GM12878 (cell line): Measurements from ENCODE around the gene NBPF1.
"Not testable (repeated sequence)": the region's sequence is repeated elsewhere in the genome, so short reads cannot be mapped to it uniquely, and the experiment has no call there.

Experiments used
- ATF7 ChIP-seq: fragments of 450-650 bp; IDR thresholded peaks from 2 replicates; pipeline ENCODE4 v1.6.1; 2016; ENCODE audit warnings: low read depth, mild to moderate bottlenecking
- BMI1 ChIP-seq: fragments of 450-650 bp; IDR thresholded peaks from 2 replicates; pipeline ENCODE4 v1.6.1; 2016; ENCODE audit warnings: mild to moderate bottlenecking, moderate library complexity, borderline replicate concordance
- CBX3 ChIP-seq: fragments of 200-600 bp; sonication (generic); IDR thresholded peaks from 2 replicates; pipeline ENCODE4 v1.6.1; 2016; ENCODE audit warnings: low read depth, borderline replicate concordance
- CTCF ChIP-seq, 3 experiments: IDR thresholded peaks in 2 of 3; conservative IDR thresholded peaks in 1 of 3; 2 replicates each; pipeline ENCODE4 v1.5.1; 2011; ENCODE audit warnings: low read depth in 3 of 3, low read length in 3 of 3, mild to moderate bottlenecking in 3 of 3, control low read depth in 2 of 3, moderate library complexity in 2 of 3, inconsistent platforms in 1 of 3, mixed read lengths in 1 of 3; ENCODE audit not compliant: control insufficient read depth in 2 of 3, insufficient read depth in 1 of 3; ENCODE audit errors: extremely low read depth in 1 of 3
- EP300 ChIP-seq, 2 experiments: fragments of 150-350 bp in 1 of 2; IDR thresholded peaks; 2 replicates each; pipeline ENCODE4 v1.6.1; 2011 to 2012; ENCODE audit warnings: low read depth in 2 of 2, low read length in 2 of 2, borderline replicate concordance in 1 of 2, improper control_type of control experiment in 1 of 2, inconsistent platforms in 1 of 2; ENCODE audit not compliant: control insufficient read depth in 1 of 2
- ESRRA ChIP-seq: IDR thresholded peaks from 2 replicates; pipeline ENCODE4 v1.6.1; 2012; ENCODE audit warnings: mild to moderate bottlenecking, low read length, improper control_type of control experiment
- FOS ChIP-seq: IDR thresholded peaks from 3 replicates; pipeline ENCODE4 v1.6.1; 2011; ENCODE audit warnings: borderline replicate concordance; ENCODE audit not compliant: insufficient read length; ENCODE audit errors: extremely low read depth
- GABPA ChIP-seq: IDR thresholded peaks from 2 replicates; pipeline ENCODE4 v1.6.1; 2014; ENCODE audit warnings: antibody characterized with exemption, low read depth, mild to moderate bottlenecking, inconsistent platforms
- NRF1 ChIP-seq: conservative IDR thresholded peaks from 2 replicates; pipeline ENCODE4 v1.6.1; 2011; ENCODE audit warnings: mild to moderate bottlenecking, low read depth, low read length, improper control_type of control experiment
- PBX3 ChIP-seq: IDR thresholded peaks from 2 replicates; pipeline ENCODE4 v1.6.1; 2011; ENCODE audit warnings: mild to moderate bottlenecking, low read depth, low read length, moderate library complexity; ENCODE audit not compliant: insufficient replicate concordance
- SIN3A ChIP-seq: IDR thresholded peaks from 2 replicates; pipeline ENCODE4 v1.6.1; 2012; ENCODE audit warnings: low read depth, low read length, improper control_type of control experiment
- SP1 ChIP-seq: IDR thresholded peaks from one replicate; pipeline ENCODE4 v1.6.1; 2011; ENCODE audit warnings: low read depth, low read length
- ZZZ3 ChIP-seq: IDR thresholded peaks from 2 replicates; pipeline ENCODE4 v1.6.1; 2011; ENCODE audit warnings: low read depth; ENCODE audit not compliant: control insufficient read depth, insufficient read length

- TF ChIP-seq CTCF (IDR thresholded peaks at IDR 0.05 in 2 of 3, conservative IDR thresholded peaks at IDR 0.05 in 1 of 3; ENCODE audit: control insufficient read depth in 2 of 3, extremely low read depth in 1 of 3, insufficient read depth in 1 of 3, low read depth in 3 of 3, low read length in 3 of 3); SIN3A; BMI1; SP1; ATF7; CBX3; GABPA; NRF1; FOS; ESRRA; EP300 (IDR thresholded peaks at IDR 0.05; ENCODE audit: borderline replicate concordance in 1 of 2, control insufficient read depth in 1 of 2, low read depth in 2 of 2, low read length in 2 of 2); ZZZ3; PBX3: not testable (repeated sequence)
Observed at GRCh38 chr1:16636551-16637195, 23.3 kb upstream of the NBPF1 start.
